Ascending aorta (tissue), 2 donors: ENCODE measurements around the gene HYAL2. TPM values are rescaled to one million over a fixed set of nuclear protein-coding genes. Genes with fewer than 3 reads are reported as not detected.

ENCODE experiments used
- DNase-seq, 2 donors: peaks; one replicate each; pipeline ENCODE4 v3.0.0-alpha.2; 2019; ENCODE audit warnings: low spot score in 2 of 2
- H3K27ac ChIP-seq, 2 donors: fragments of 200-600 bp; sonication (generic); one replicate each; pipeline ENCODE4 v1.5.1; 2016 to 2017; ENCODE audit warnings: mild to moderate bottlenecking in 1 of 2
- H3K27me3 ChIP-seq: fragments of 200-600 bp; sonication (generic); one replicate; pipeline ENCODE4 v1.5.1; 2017
- H3K36me3 ChIP-seq, 2 donors: fragments of 200-600 bp; sonication (generic); one replicate each; pipeline ENCODE4 v1.5.1; 2016
- H3K4me1 ChIP-seq, 2 donors: fragments of 200-600 bp; sonication (generic); one replicate each; pipeline ENCODE4 v1.5.1; 2016 to 2017; ENCODE audit warnings: mild to moderate bottlenecking in 1 of 2
- H3K4me3 ChIP-seq, 2 donors: fragments of 200-600 bp; sonication (generic); one replicate each; pipeline ENCODE4 v1.5.1; 2016 to 2017; ENCODE audit warnings: mild to moderate bottlenecking in 1 of 2
- H3K9me3 ChIP-seq, 2 donors: fragments of 200-600 bp; sonication (generic); one replicate each; pipeline ENCODE4 v1.5.1; 2016
- CTCF ChIP-seq, 3 experiments: fragments of 200-600 bp in 2 of 3; fragments of 450-650 bp in 1 of 3; sonication (generic) in 2 of 3; IDR thresholded peaks; one replicate each; pipeline ENCODE4 v1.5.1; 2016 to 2019; ENCODE audit warnings: antibody characterized with exemption in 3 of 3, mild to moderate bottlenecking in 1 of 3, moderate library complexity in 1 of 3
- intact Hi-C: fragments of 100-400 bp; cut with DNase I; formaldehyde crosslinking; loops from one replicate; pipeline ENCODE4 v1.15.1; 2023
- total RNA-seq: library from RNA; depleted of rRNA; stranded (reverse); fragments of >200 nt; gene quantifications from one replicate; pipeline ENCODE4 v1.1.0, GENCODE V29; 2016

HYAL2 gene
- total RNA-seq, 1 donor from 2014 or later: 449 TPM

GRCh38 chr3:50269460-50269859 lies 53.1 kb downstream of the HYAL2 start:
- H3K4me1 ChIP-seq: peaks cover 33 to 56% of the 10 kb centered on the region in 2 donors
- H3K27ac ChIP-seq: peak overlapping the region; percentile 85 to 97
- intact Hi-C loops: no loop called here
- H3K36me3 ChIP-seq: no peaks in the 10 kb centered on the region
- no peaks in the 10 kb centered on the region for H3K9me3 ChIP-seq
- no peak for TF ChIP-seq CTCF (IDR thresholded peaks at IDR 0.05)
- no peak for DNase-seq
- H3K4me3 ChIP-seq: peak overlapping the region; percentile 49 to 70
- H3K27me3 ChIP-seq: no peaks in the 10 kb centered on the region

GRCh38 chr3:50268703-50269451 lies 53.7 kb downstream of the HYAL2 start, which contains the start of gene SEMA3B:
SEMA3B (plus strand) TSS chr3:50269147; CDS start chr3:50269241, 94 bp downstream.
- Histone ChIP-seq H3K4me1 (peaks cover 33 to 61% of the 10 kb centered on the region in 2 donors), H3K36me3 (no peaks in the 10 kb centered on the region), H3K27me3 (no peaks in the 10 kb centered on the region), H3K9me3 (no peaks in the 10 kb centered on the region), H3K27ac (peak within 1 kb of the TSS; percentile 97 to 99), H3K4me3 (peak within 1 kb of the TSS; percentile 49 to 70)
- intact Hi-C loops: no loop called here
- DNase-seq: peak; percentile 56 to 92
- no peak for TF ChIP-seq CTCF (IDR thresholded peaks at IDR 0.05)

- no peak for TF ChIP-seq CTCF (IDR thresholded peaks at IDR 0.05)
- no peak for DNase-seq
- intact Hi-C loops: no loop called here
- Histone ChIP-seq H3K9me3 (no peaks in the 10 kb centered on the region), H3K36me3 (no peaks in the 10 kb centered on the region), H3K27me3 (no peaks in the 10 kb centered on the region), H3K27ac (peak overlapping the region; percentile 97 to 99), H3K4me3 (peak overlapping the region in 1 of 2 donors; percentile 70), H3K4me1 (peaks cover 33 to 65% of the 10 kb centered on the region in 2 donors)
Measured at GRCh38 chr3:50268276-50268675, 54.3 kb downstream of the HYAL2 start.

Other genes starting within 250 kb of the HYAL2 start
- 105 TPM for gene RBM5, start 233.8 kb downstream of the HYAL2 start, total RNA-seq
- 75.0 TPM for gene SEMA3F, start 167.4 kb downstream of the HYAL2 start, total RNA-seq
- gene GNAT1, start 131.1 kb downstream of the HYAL2 start, total RNA-seq: 4.7 TPM
- not detected for gene SLC38A3, start 117.5 kb downstream of the HYAL2 start, total RNA-seq
- gene GNAI2, start 86.5 kb downstream of the HYAL2 start, total RNA-seq: 283 TPM
- 24.2 TPM for gene SEMA3B, start 53.6 kb downstream of the HYAL2 start, total RNA-seq
- gene LSMEM2, start 43.7 kb downstream of the HYAL2 start, total RNA-seq: not detected
- gene IFRD2, start 30.3 kb downstream of the HYAL2 start, total RNA-seq: 231 TPM
- gene HYAL3, start 23.3 kb downstream of the HYAL2 start, total RNA-seq: not detected
- gene NAA80, start 23.3 kb downstream of the HYAL2 start, total RNA-seq: 38.8 TPM
- gene HYAL1, start 19.2 kb downstream of the HYAL2 start, total RNA-seq: 49.5 TPM
- gene TUSC2, start 5.5 kb upstream of the HYAL2 start, total RNA-seq: 25.4 TPM
- 34.9 TPM for gene RASSF1, start 18.1 kb upstream of the HYAL2 start, total RNA-seq
- gene ZMYND10, start 23.0 kb upstream of the HYAL2 start, total RNA-seq: not detected
- 37.8 TPM for gene NPRL2, start 28.0 kb upstream of the HYAL2 start, total RNA-seq
- 20.2 TPM for gene CYB561D2, start 28.1 kb upstream of the HYAL2 start, total RNA-seq
- gene TMEM115, start 36.8 kb upstream of the HYAL2 start, total RNA-seq: 55.7 TPM
- 0.85 TPM for gene CACNA2D2, start 180.9 kb upstream of the HYAL2 start, total RNA-seq
- 29.5 TPM for gene C3orf18, start 245.0 kb upstream of the HYAL2 start, total RNA-seq
- 13.1 TPM for gene HEMK1, start 246.8 kb upstream of the HYAL2 start, total RNA-seq